ENCODE measurements around the gene GCN1.

Gene GCN1

GRCh38 chr12:120139958-120140357 lies 54.6 kb downstream of the GCN1 start:
- H3K27me3 ChIP-seq (ENCODE audit: control insufficient read depth in 1 of 2, insufficient read depth in 1 of 2, low read length in 2 of 2): no peaks in the 10 kb centered on the region
- H2BK5ac ChIP-seq (ENCODE audit: low read depth, low read length, poor library complexity, severe bottlenecking): no peak overlapping the region
- 96% methylated on average over 5 of the region's 5 CpGs for WGBS
- no peak overlapping the region for H3K4me3 ChIP-seq (ENCODE audit: insufficient read depth in 1 of 2, low read depth in 1 of 2, low read length in 2 of 2)
- H3K9me3 ChIP-seq (ENCODE audit: control insufficient read depth, low read length): no peaks in the 10 kb centered on the region
- no peak overlapping the region for H3K27ac ChIP-seq (ENCODE audit: low read length, poor library complexity, severe bottlenecking)
- no peak overlapping the region for H2BK120ac ChIP-seq (ENCODE audit: low read depth, low read length)
- no peak overlapping the region for H3K9ac ChIP-seq (ENCODE audit: low read length)
- H4K8ac ChIP-seq (ENCODE audit: low read length): no peak overlapping the region
- H2AK5ac ChIP-seq (ENCODE audit: low read length, severe bottlenecking): no peak overlapping the region
- no peak overlapping the region for H2BK12ac ChIP-seq (ENCODE audit: low read length in 2 of 2)
- no peak overlapping the region for H3K4ac ChIP-seq (ENCODE audit: low read depth in 1 of 2, low read length in 2 of 2)
- no peak overlapping the region for H3K4me2 ChIP-seq (ENCODE audit: low read length, poor library complexity, severe bottlenecking)
- H3K23ac ChIP-seq (ENCODE audit: low read length in 2 of 2): no peak overlapping the region
- H3K18ac ChIP-seq (ENCODE audit: low read depth in 1 of 2, low read length in 2 of 2): no peak overlapping the region
- peaks cover 88 to 95% of the 10 kb centered on the region in 2 experiments for H3K36me3 ChIP-seq (ENCODE audit: control insufficient read depth in 1 of 2, insufficient read depth in 2 of 2, low read depth in 1 of 2, low read length in 2 of 2)
- no peak overlapping the region for H4K91ac ChIP-seq (ENCODE audit: low read length)
- no peak overlapping the region for H3K14ac ChIP-seq (ENCODE audit: low read length in 2 of 2)
- no peak for DNase-seq
- no peak overlapping the region for H2AFZ ChIP-seq (ENCODE audit: low read depth, low read length)
- no peak overlapping the region for H2BK15ac ChIP-seq (ENCODE audit: low read depth, poor library complexity, severe bottlenecking)
- peaks cover 44% of the 10 kb centered on the region for H3K79me1 ChIP-seq (replicated peaks; ENCODE audit: low read length, poor library complexity, severe bottlenecking)
- H3K4me1 ChIP-seq (ENCODE audit: control insufficient read depth, insufficient read depth, low read depth, low read length): peaks cover 8% of the 10 kb centered on the region

- no peak overlapping the region for H3K18ac ChIP-seq (ENCODE audit: low read depth in 1 of 2, low read length in 2 of 2)
- 95% methylated on average over 9 of the region's 9 CpGs for WGBS
These were observed 56.1 kb downstream of the GCN1 start for GRCh38 chr12:120138366-120138765.

GRCh38 chr12:120137833-120138232 lies 56.7 kb downstream of the GCN1 start:
- Histone ChIP-seq H3K4ac (ENCODE audit: low read depth in 1 of 2, low read length in 2 of 2) (no peak overlapping the region), H3K14ac (ENCODE audit: low read length in 2 of 2) (no peak overlapping the region), H3K4me1 (ENCODE audit: control insufficient read depth, insufficient read depth, low read depth, low read length) (peaks cover 8% of the 10 kb centered on the region), H3K27ac (ENCODE audit: low read length, poor library complexity, severe bottlenecking) (no peak overlapping the region), H3K9ac (ENCODE audit: low read length) (no peak overlapping the region), H2BK12ac (ENCODE audit: low read length in 2 of 2) (no peak overlapping the region), H3K18ac (ENCODE audit: low read depth in 1 of 2, low read length in 2 of 2) (no peak overlapping the region), H2BK5ac (ENCODE audit: low read depth, low read length, poor library complexity, severe bottlenecking) (no peak overlapping the region), H3K36me3 (ENCODE audit: control insufficient read depth in 1 of 2, insufficient read depth in 2 of 2, low read depth in 1 of 2, low read length in 2 of 2) (peaks cover 95 to 96% of the 10 kb centered on the region in 2 experiments), H4K91ac (ENCODE audit: low read length) (no peak overlapping the region), H3K27me3 (ENCODE audit: control insufficient read depth in 1 of 2, insufficient read depth in 1 of 2, low read length in 2 of 2) (no peaks in the 10 kb centered on the region), H2AFZ (ENCODE audit: low read depth, low read length) (no peak overlapping the region), H3K79me1 (replicated peaks; ENCODE audit: low read length, poor library complexity, severe bottlenecking) (peaks cover 51% of the 10 kb centered on the region), H2BK15ac (ENCODE audit: low read depth, poor library complexity, severe bottlenecking) (no peak overlapping the region), H3K23ac (ENCODE audit: low read length in 2 of 2) (no peak overlapping the region), H3K4me3 (ENCODE audit: insufficient read depth in 1 of 2, low read depth in 1 of 2, low read length in 2 of 2) (no peak overlapping the region), H2AK5ac (ENCODE audit: low read length, severe bottlenecking) (no peak overlapping the region), H3K9me3 (ENCODE audit: control insufficient read depth, low read length) (no peaks in the 10 kb centered on the region), H3K4me2 (ENCODE audit: low read length, poor library complexity, severe bottlenecking) (no peak overlapping the region), H2BK120ac (ENCODE audit: low read depth, low read length) (no peak overlapping the region), H4K8ac (ENCODE audit: low read length) (no peak overlapping the region)
- 95% methylated on average over 11 of the region's 11 CpGs for WGBS
- no peak for DNase-seq

More at GRCh38 chr12:120138366-120138765, 56.1 kb downstream of the GCN1 start:
- H3K4me3 ChIP-seq (ENCODE audit: insufficient read depth in 1 of 2, low read depth in 1 of 2, low read length in 2 of 2): no peak overlapping the region
- no peak overlapping the region for H2BK120ac ChIP-seq (ENCODE audit: low read depth, low read length)
- H2AFZ ChIP-seq (ENCODE audit: low read depth, low read length): no peak overlapping the region
- no peak overlapping the region for H3K9ac ChIP-seq (ENCODE audit: low read length)
- no peak overlapping the region for H3K27ac ChIP-seq (ENCODE audit: low read length, poor library complexity, severe bottlenecking)
- H4K8ac ChIP-seq (ENCODE audit: low read length): no peak overlapping the region
- H3K4me1 ChIP-seq (ENCODE audit: control insufficient read depth, insufficient read depth, low read depth, low read length): peaks cover 8% of the 10 kb centered on the region
- H3K36me3 ChIP-seq (ENCODE audit: control insufficient read depth in 1 of 2, insufficient read depth in 2 of 2, low read depth in 1 of 2, low read length in 2 of 2): peaks cover 91 to 95% of the 10 kb centered on the region in 2 experiments
- H3K4me2 ChIP-seq (ENCODE audit: low read length, poor library complexity, severe bottlenecking): no peak overlapping the region
- H2BK5ac ChIP-seq (ENCODE audit: low read depth, low read length, poor library complexity, severe bottlenecking): no peak overlapping the region
- no peak overlapping the region for H3K23ac ChIP-seq (ENCODE audit: low read length in 2 of 2)
- no peak overlapping the region for H3K4ac ChIP-seq (ENCODE audit: low read depth in 1 of 2, low read length in 2 of 2)
- H3K79me1 ChIP-seq (replicated peaks; ENCODE audit: low read length, poor library complexity, severe bottlenecking): peaks cover 46% of the 10 kb centered on the region
- no peak overlapping the region for H2BK15ac ChIP-seq (ENCODE audit: low read depth, poor library complexity, severe bottlenecking)
- H3K9me3 ChIP-seq (ENCODE audit: control insufficient read depth, low read length): no peaks in the 10 kb centered on the region
- no peak overlapping the region for H3K14ac ChIP-seq (ENCODE audit: low read length in 2 of 2)
- no peak overlapping the region for H2BK12ac ChIP-seq (ENCODE audit: low read length in 2 of 2)
- no peak overlapping the region for H4K91ac ChIP-seq (ENCODE audit: low read length)
- DNase-seq: no peak
- no peak overlapping the region for H2AK5ac ChIP-seq (ENCODE audit: low read length, severe bottlenecking)
- no peaks in the 10 kb centered on the region for H3K27me3 ChIP-seq (ENCODE audit: control insufficient read depth in 1 of 2, insufficient read depth in 1 of 2, low read length in 2 of 2)

DNA sequence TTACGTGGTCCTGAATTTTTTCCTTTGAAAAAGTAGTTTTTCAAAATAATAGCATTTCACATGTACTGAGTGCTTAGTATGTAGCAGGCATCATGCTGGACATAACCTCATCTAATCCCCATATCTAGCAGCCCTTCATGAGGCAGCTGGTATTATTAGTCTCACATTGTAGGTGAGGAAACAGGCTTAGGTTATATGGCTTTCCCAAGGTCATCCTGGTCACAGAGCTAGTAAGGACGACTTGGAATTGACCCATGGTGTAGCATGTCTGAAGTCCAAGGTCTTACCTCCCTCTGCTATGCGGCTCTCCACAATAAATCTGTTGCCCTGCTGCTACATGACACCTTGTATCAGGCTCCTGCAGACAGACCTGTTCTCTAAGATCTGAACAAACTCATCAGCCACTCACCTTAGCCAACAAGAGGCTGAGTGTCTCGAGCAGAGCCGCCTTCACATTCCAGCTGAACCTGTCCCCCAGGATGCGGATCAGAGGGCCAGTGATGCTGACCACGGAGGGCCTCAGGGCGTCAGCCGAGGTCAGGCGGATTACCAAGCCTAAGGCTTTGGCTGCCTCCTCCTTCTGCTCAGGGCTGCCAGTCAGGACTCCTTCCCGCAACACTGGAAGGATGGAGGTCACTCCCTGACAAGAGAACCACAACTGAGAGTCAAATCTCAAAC lies 58.3 kb downstream of the GCN1 start:
- Histone ChIP-seq H3K27ac (ENCODE audit: low read length, poor library complexity, severe bottlenecking) (no peak overlapping the region), H3K4me2 (ENCODE audit: low read length, poor library complexity, severe bottlenecking) (no peak overlapping the region), H3K14ac (ENCODE audit: low read length in 2 of 2) (no peak overlapping the region), H3K27me3 (ENCODE audit: control insufficient read depth in 1 of 2, insufficient read depth in 1 of 2, low read length in 2 of 2) (no peaks in the 10 kb centered on the region), H2AK5ac (ENCODE audit: low read length, severe bottlenecking) (no peak overlapping the region), H2BK15ac (ENCODE audit: low read depth, poor library complexity, severe bottlenecking) (no peak overlapping the region), H3K4me3 (ENCODE audit: insufficient read depth in 1 of 2, low read depth in 1 of 2, low read length in 2 of 2) (no peak overlapping the region), H2BK12ac (ENCODE audit: low read length in 2 of 2) (no peak overlapping the region), H4K8ac (ENCODE audit: low read length) (no peak overlapping the region), H3K4ac (ENCODE audit: low read depth in 1 of 2, low read length in 2 of 2) (no peak overlapping the region), H2AFZ (ENCODE audit: low read depth, low read length) (no peak overlapping the region), H2BK5ac (ENCODE audit: low read depth, low read length, poor library complexity, severe bottlenecking) (no peak overlapping the region), H3K9me3 (ENCODE audit: control insufficient read depth, low read length) (no peaks in the 10 kb centered on the region), H3K9ac (ENCODE audit: low read length) (no peak overlapping the region), H3K4me1 (ENCODE audit: control insufficient read depth, insufficient read depth, low read depth, low read length) (peaks cover 4% of the 10 kb centered on the region), H3K18ac (ENCODE audit: low read depth in 1 of 2, low read length in 2 of 2) (no peak overlapping the region), H3K23ac (ENCODE audit: low read length in 2 of 2) (no peak overlapping the region), H2BK120ac (ENCODE audit: low read depth, low read length) (no peak overlapping the region), H4K91ac (ENCODE audit: low read length) (no peak overlapping the region), H3K79me1 (replicated peaks; ENCODE audit: low read length, poor library complexity, severe bottlenecking) (peaks cover 52% of the 10 kb centered on the region), H3K36me3 (ENCODE audit: control insufficient read depth in 1 of 2, insufficient read depth in 2 of 2, low read depth in 1 of 2, low read length in 2 of 2) (peaks cover 94 to 95% of the 10 kb centered on the region in 2 experiments)
- WGBS: 98% methylated on average over 10 of the region's 11 CpGs
- DNase-seq: no peak
